ENCODE data around the gene CNOT9. TPM values are rescaled to one million over a fixed set of nuclear protein-coding genes. Genes with fewer than 3 reads are reported as not detected.
A peak's percentile ranks its signal among the peaks of the same experiment; 100 is the strongest.

CNOT9 gene
- total RNA-seq, 1 experiment from 2014 or later = 86.8 TPM

GRCh38 chr2:218570850-218571249, 2.2 kb downstream of the CNOT9 start:
- Histone ChIP-seq H2AFZ (ENCODE audit: low read length) (no peak overlapping the region), H3K4me2 (ENCODE audit: low read length) (peak overlapping the region; percentile 92), H3F3A (ENCODE audit: low read length, unreplicated experiment) (no peaks in the 10 kb centered on the region), H3K36me3 (ENCODE audit: low read depth, low read length) (peaks cover 20% of the 10 kb centered on the region), H3K27me3 (ENCODE audit: low read length) (no peaks in the 10 kb centered on the region), H3K9me3 (ENCODE audit: low read length) (no peaks in the 10 kb centered on the region), H3K79me2 (ENCODE audit: low read length) (peaks cover 97% of the 10 kb centered on the region), H4K20me1 (ENCODE audit: low read length) (peaks cover 12% of the 10 kb centered on the region), H3K9ac (ENCODE audit: low read length) (peak overlapping the region; percentile 97), H3K4me3 (ENCODE audit: low read length) (peak overlapping the region; percentile 84), H3K9me2 (replicated peaks; ENCODE audit: low read length) (no peaks in the 10 kb centered on the region), H3K4me1 (ENCODE audit: insufficient read depth, low read length) (peaks cover 25% of the 10 kb centered on the region), H3K27ac (ENCODE audit: low read length) (peak overlapping the region; percentile 85)
- intact Hi-C loops (cut with micrococcal nuclease) = no loop called here
- ChIA-PET CTCF (interaction anchor here (0.6 kb wide), 1 partner anchor 51 kb away, joined by 7 read pairs; no protein-coding TSS in a partner anchor), POLR2A (ENCODE audit: unreplicated experiment) (interaction anchor here (0.5 kb wide), 1 partner anchor 58 kb away, joined by 4 read pairs; no protein-coding TSS in a partner anchor)
- no TSS peak for BruUV-seq (replicated peaks)
- ATAC-seq (no peak), DNase-seq (peak; percentile 37)
- no peak for TF ChIP-seq EZH2 (IDR thresholded peaks at IDR 0.05; ENCODE audit: low read length, unreplicated experiment)
- no peak for TF ChIP-seq EZH2phosphoT487 (IDR thresholded peaks at IDR 0.05; ENCODE audit: borderline replicate concordance, low read length)
- no peak for TF ChIP-seq CTCF (conservative IDR thresholded peaks at IDR 0.05; ENCODE audit: low read depth, low read length)

GRCh38 chr2:218576854-218577253, 8.2 kb downstream of the CNOT9 start:
- Histone ChIP-seq H3K9ac (ENCODE audit: low read length) (no peak overlapping the region), H3F3A (ENCODE audit: low read length, unreplicated experiment) (no peaks in the 10 kb centered on the region), H3K4me1 (ENCODE audit: insufficient read depth, low read length) (peaks cover 8% of the 10 kb centered on the region), H2AFZ (ENCODE audit: low read length) (no peak overlapping the region), H3K4me2 (ENCODE audit: low read length) (no peak overlapping the region), H3K36me3 (ENCODE audit: low read depth, low read length) (peaks cover 32% of the 10 kb centered on the region), H3K4me3 (ENCODE audit: low read length) (no peak overlapping the region), H3K9me3 (ENCODE audit: low read length) (no peaks in the 10 kb centered on the region), H3K9me2 (replicated peaks; ENCODE audit: low read length) (no peaks in the 10 kb centered on the region), H3K79me2 (ENCODE audit: low read length) (peaks cover 87% of the 10 kb centered on the region), H3K27ac (ENCODE audit: low read length) (no peak overlapping the region), H3K27me3 (ENCODE audit: low read length) (no peaks in the 10 kb centered on the region), H4K20me1 (ENCODE audit: low read length) (no peaks in the 10 kb centered on the region)
- intact Hi-C loops (cut with micrococcal nuclease) = no loop called here
- no TSS peak for BruUV-seq (replicated peaks)
- ATAC-seq = no peak
- CTCF ChIA-PET = no interaction called here
- TF ChIP-seq CTCF (conservative IDR thresholded peaks at IDR 0.05; ENCODE audit: low read depth, low read length) (no peak), EZH2phosphoT487 (IDR thresholded peaks at IDR 0.05; ENCODE audit: borderline replicate concordance, low read length) (no peak), EZH2 (IDR thresholded peaks at IDR 0.05; ENCODE audit: low read length, unreplicated experiment) (no peak)
- no peak for DNase-seq
- POLR2A ChIA-PET (ENCODE audit: unreplicated experiment) = no interaction called here

GRCh38 chr2:218577482-218578220, 9.0 kb downstream of the CNOT9 start:
- no peaks in the 10 kb centered on the region for H3K9me2 ChIP-seq (replicated peaks; ENCODE audit: low read length)
- no peaks in the 10 kb centered on the region for H3K9me3 ChIP-seq (ENCODE audit: low read length)
- no peak overlapping the region for H3K4me3 ChIP-seq (ENCODE audit: low read length)
- no peak overlapping the region for H3K4me2 ChIP-seq (ENCODE audit: low read length)
- POLR2A ChIA-PET (ENCODE audit: unreplicated experiment) = no interaction called here
- intact Hi-C loops (cut with micrococcal nuclease) = no loop called here
- H3K27me3 ChIP-seq (ENCODE audit: low read length) = no peaks in the 10 kb centered on the region
- H3K79me2 ChIP-seq (ENCODE audit: low read length) = peaks cover 79% of the 10 kb centered on the region
- H2AFZ ChIP-seq (ENCODE audit: low read length) = no peak overlapping the region
- DNase-seq (no peak), ATAC-seq (no peak)
- BruUV-seq (replicated peaks) = no TSS peak
- no peak overlapping the region for H3K27ac ChIP-seq (ENCODE audit: low read length)
- H3K9ac ChIP-seq (ENCODE audit: low read length) = no peak overlapping the region
- H3K4me1 ChIP-seq (ENCODE audit: insufficient read depth, low read length) = peaks cover 14% of the 10 kb centered on the region
- TF ChIP-seq EZH2 (IDR thresholded peaks at IDR 0.05; ENCODE audit: low read length, unreplicated experiment) = no peak
- TF ChIP-seq EZH2phosphoT487 (IDR thresholded peaks at IDR 0.05; ENCODE audit: borderline replicate concordance, low read length) = no peak
- no peak for TF ChIP-seq CTCF (conservative IDR thresholded peaks at IDR 0.05; ENCODE audit: low read depth, low read length)
- peaks cover 26% of the 10 kb centered on the region for H3K36me3 ChIP-seq (ENCODE audit: low read depth, low read length)
- no peaks in the 10 kb centered on the region for H4K20me1 ChIP-seq (ENCODE audit: low read length)
- CTCF ChIA-PET = no interaction called here
- H3F3A ChIP-seq (ENCODE audit: low read length, unreplicated experiment) = no peaks in the 10 kb centered on the region
